ENCODE data around the gene ZNF350. TPM values are rescaled to one million over a fixed set of nuclear protein-coding genes. Genes with fewer than 3 reads are reported as not detected.
"Not testable (repeated sequence)": the region's sequence is repeated elsewhere in the genome, so short reads cannot be mapped to it uniquely, and the experiment has no call there.

Gene ZNF350
- total RNA-seq, 1 experiment from 2014 or later, result 7.0 TPM

DNA sequence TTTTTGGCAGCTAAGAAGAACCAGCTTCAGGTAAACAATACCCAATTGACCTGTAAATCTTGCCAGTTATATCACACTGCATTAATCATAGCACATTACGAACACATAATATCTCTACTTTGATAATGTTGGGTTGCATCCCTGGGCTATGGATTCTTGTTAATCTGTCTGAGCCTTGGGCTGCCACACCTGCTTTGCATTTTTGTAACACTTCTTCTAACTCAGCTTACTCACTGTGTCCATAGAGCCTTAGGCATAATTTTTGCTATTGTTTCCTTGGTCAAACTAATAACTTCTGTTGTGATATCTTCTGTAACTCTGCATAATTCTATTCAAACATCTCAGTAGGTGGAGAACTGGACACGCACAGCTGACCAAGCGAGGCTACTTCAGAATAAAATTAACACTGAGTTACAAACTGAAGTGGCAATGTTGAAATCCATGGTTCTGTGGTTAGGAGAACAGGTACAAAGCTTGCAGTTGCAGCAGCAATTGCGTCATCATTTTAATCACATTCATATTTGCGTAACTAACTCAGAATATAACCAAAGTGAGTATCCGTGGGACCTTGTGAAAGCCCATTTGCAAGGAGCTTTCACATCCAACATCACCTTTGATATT, 6.4 kb downstream of the ZNF350 start:
- ChIA-PET CTCF (interaction anchor here (0.9 kb wide), 1 partner anchor 168 kb away, joined by 3 read pairs; no protein-coding TSS in a partner anchor), POLR2A (interaction anchor here (0.6 to 2.2 kb wide), 7 partner anchors 10 to 755 kb away, joined by 3 to 7 read pairs (median 3); partner anchors contain the start of gene ZNF432)
- peaks cover 6% of the 10 kb centered on the region for H3K36me3 Mint-ChIP-seq (ENCODE audit: insufficient read depth, unreplicated experiment)
- peak; percentile 50 for DNase-seq (ENCODE audit: unreplicated experiment)
- intact Hi-C loops (cut with micrococcal nuclease), result no loop called here
- no peaks in the 10 kb centered on the region for H3K27me3 Mint-ChIP-seq (ENCODE audit: insufficient read depth, unreplicated experiment)
- H3K4me3 Mint-ChIP-seq (ENCODE audit: unreplicated experiment), result no peak overlapping the region
- H3K4me1 Mint-ChIP-seq (ENCODE audit: insufficient read depth, unreplicated experiment), result peaks cover 5% of the 10 kb centered on the region
- peaks cover 20% of the 10 kb centered on the region for H3K9me3 Mint-ChIP-seq (ENCODE audit: unreplicated experiment)
- BruUV-seq (replicated peaks), result no TSS peak
- TF ChIP-seq, protein P1, sequence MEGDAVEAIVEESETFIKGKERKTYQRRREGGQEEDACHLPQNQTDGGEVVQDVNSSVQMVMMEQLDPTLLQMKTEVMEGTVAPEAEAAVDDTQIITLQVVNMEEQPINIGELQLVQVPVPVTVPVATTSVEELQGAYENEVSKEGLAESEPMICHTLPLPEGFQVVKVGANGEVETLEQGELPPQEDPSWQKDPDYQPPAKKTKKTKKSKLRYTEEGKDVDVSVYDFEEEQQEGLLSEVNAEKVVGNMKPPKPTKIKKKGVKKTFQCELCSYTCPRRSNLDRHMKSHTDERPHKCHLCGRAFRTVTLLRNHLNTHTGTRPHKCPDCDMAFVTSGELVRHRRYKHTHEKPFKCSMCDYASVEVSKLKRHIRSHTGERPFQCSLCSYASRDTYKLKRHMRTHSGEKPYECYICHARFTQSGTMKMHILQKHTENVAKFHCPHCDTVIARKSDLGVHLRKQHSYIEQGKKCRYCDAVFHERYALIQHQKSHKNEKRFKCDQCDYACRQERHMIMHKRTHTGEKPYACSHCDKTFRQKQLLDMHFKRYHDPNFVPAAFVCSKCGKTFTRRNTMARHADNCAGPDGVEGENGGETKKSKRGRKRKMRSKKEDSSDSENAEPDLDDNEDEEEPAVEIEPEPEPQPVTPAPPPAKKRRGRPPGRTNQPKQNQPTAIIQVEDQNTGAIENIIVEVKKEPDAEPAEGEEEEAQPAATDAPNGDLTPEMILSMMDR (IDR thresholded peaks at IDR 0.05; ENCODE audit: unreplicated experiment), result no peak
- no peak overlapping the region for H3K27ac Mint-ChIP-seq (ENCODE audit: low read depth, unreplicated experiment)

DNA sequence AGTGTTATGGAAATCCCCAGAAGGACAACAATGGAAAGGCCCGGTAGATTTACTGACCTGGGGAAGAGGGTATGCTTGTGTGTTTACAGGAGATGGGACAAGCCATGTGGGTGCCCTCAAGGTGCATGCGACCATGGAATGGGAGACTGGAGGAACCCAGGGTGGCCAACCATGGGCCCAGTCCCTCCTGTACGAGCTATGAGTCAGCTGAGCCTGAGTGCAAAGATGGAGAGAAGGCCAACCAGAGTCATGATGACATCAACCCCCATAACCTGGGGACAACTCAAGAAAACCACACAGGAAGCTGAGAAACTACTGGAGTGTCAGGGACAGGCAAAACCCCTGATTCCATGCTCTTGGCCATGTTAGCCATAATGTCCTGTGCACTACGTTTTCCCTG, 7.8 kb downstream of the ZNF350 start:
- TF ChIP-seq, protein P1 (IDR thresholded peaks at IDR 0.05; ENCODE audit: unreplicated experiment), result no peak
- H3K4me3 Mint-ChIP-seq (ENCODE audit: unreplicated experiment), result no peak overlapping the region
- no peak for DNase-seq (ENCODE audit: unreplicated experiment)
- H3K27me3 Mint-ChIP-seq (ENCODE audit: insufficient read depth, unreplicated experiment), result no peaks in the 10 kb centered on the region
- H3K36me3 Mint-ChIP-seq (ENCODE audit: insufficient read depth, unreplicated experiment), result peaks cover 15% of the 10 kb centered on the region
- no peak overlapping the region for H3K27ac Mint-ChIP-seq (ENCODE audit: low read depth, unreplicated experiment)
- ChIA-PET CTCF (no interaction called here), POLR2A (interaction anchor here (1.4 to 2.2 kb wide), 2 partner anchors 50 to 52 kb away, joined by 4 to 7 read pairs; no protein-coding TSS in a partner anchor)
- BruUV-seq (replicated peaks), result no TSS peak
- peaks cover 5% of the 10 kb centered on the region for H3K4me1 Mint-ChIP-seq (ENCODE audit: insufficient read depth, unreplicated experiment)
- intact Hi-C loops (cut with micrococcal nuclease), result no loop called here
- peaks cover 20% of the 10 kb centered on the region for H3K9me3 Mint-ChIP-seq (ENCODE audit: unreplicated experiment)

DNA sequence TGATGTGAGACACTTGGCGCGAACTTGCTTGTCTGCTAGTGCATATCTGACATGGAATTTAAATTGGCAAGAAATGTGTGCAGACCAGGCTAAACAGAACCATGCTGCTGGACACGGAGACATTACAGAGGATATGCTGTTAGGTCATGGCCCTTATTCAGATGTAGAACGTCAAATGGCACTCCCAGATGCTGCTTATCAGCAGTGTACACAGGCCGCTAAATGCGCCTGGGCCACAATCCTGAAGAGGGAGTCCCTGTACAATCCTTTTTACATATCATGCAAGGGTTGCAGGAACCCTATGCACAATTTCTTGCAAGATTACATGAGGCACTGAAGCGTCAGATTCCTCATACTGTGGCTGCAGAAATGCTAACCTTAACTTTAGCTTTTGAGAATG, 9.3 kb downstream of the ZNF350 start:
- Mint-ChIP-seq H3K36me3 (ENCODE audit: insufficient read depth, unreplicated experiment) (peaks cover 31% of the 10 kb centered on the region), H3K4me3 (ENCODE audit: unreplicated experiment) (no peak overlapping the region), H3K4me1 (ENCODE audit: insufficient read depth, unreplicated experiment) (peaks cover 5% of the 10 kb centered on the region), H3K9me3 (ENCODE audit: unreplicated experiment) (peaks cover 14% of the 10 kb centered on the region), H3K27ac (ENCODE audit: low read depth, unreplicated experiment) (no peak overlapping the region), H3K27me3 (ENCODE audit: insufficient read depth, unreplicated experiment) (no peaks in the 10 kb centered on the region)
- ChIA-PET CTCF (interaction anchor here (1.2 kb wide), 1 partner anchor 168 kb away, joined by 3 read pairs; no protein-coding TSS in a partner anchor), POLR2A (no interaction called here)
- intact Hi-C loops (cut with micrococcal nuclease), result no loop called here
- no TSS peak for BruUV-seq (replicated peaks)
- DNase-seq (ENCODE audit: unreplicated experiment), result no peak
- TF ChIP-seq, protein P1 (IDR thresholded peaks at IDR 0.05; ENCODE audit: unreplicated experiment), result no peak

DNA sequence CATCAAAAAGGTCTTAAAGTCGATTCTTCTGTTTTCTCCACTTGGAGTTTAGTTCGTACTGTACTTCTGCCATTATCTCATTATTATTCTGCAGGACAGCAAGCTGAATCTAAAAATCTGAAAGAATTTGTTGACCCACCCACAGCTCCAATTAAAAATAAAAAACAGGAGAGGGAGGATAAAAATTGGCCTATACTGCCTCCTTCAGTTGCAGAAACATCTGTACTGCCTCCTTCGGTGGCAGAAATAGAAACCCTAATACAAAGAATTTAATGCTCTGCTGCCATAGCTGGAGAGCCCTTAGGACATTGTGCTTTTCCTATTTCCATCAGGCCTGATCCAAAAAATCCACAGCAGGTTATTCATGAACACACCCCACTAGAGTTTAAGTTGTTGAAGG, 9.8 kb downstream of the ZNF350 start:
- DNase-seq (ENCODE audit: unreplicated experiment), result no peak
- intact Hi-C loops (cut with micrococcal nuclease), result no loop called here
- H3K36me3 Mint-ChIP-seq (ENCODE audit: insufficient read depth, unreplicated experiment), result peaks cover 36% of the 10 kb centered on the region
- no peak overlapping the region for H3K27ac Mint-ChIP-seq (ENCODE audit: low read depth, unreplicated experiment)
- no peak overlapping the region for H3K4me3 Mint-ChIP-seq (ENCODE audit: unreplicated experiment)
- no TSS peak for BruUV-seq (replicated peaks)
- H3K4me1 Mint-ChIP-seq (ENCODE audit: insufficient read depth, unreplicated experiment), result peaks cover 5% of the 10 kb centered on the region
- CTCF ChIA-PET, result interaction anchor here (1.2 kb wide), 1 partner anchor 168 kb away, joined by 3 read pairs; no protein-coding TSS in a partner anchor
- TF ChIP-seq, protein P1 (IDR thresholded peaks at IDR 0.05; ENCODE audit: unreplicated experiment), result no peak
- H3K9me3 Mint-ChIP-seq (ENCODE audit: unreplicated experiment), result peaks cover 18% of the 10 kb centered on the region
- POLR2A ChIA-PET, result no interaction called here
- H3K27me3 Mint-ChIP-seq (ENCODE audit: insufficient read depth, unreplicated experiment), result no peaks in the 10 kb centered on the region

DNA sequence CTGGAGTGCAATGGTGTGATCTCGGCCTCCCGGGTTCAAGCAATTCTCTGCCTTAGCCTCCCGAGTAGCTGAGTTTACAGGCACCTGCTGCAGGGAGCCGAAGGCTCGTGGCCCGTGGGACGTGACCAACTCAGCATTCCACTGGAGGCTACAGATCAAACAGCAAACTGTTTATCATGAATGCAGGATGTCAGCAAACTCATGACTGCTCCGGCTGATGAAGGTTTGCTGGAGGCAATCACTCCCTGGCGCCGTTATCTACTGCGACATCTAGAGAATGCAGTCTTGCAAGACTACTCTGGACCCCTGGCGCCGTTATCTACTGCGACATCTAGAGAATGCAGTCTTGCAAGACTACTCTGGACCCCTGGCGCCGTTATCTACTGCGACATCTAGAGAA, 10.9 kb downstream of the ZNF350 start:
- POLR2A ChIA-PET; H3K27ac Mint-ChIP-seq (ENCODE audit: low read depth, unreplicated experiment); H3K4me3 Mint-ChIP-seq (ENCODE audit: unreplicated experiment); H3K27me3 Mint-ChIP-seq (ENCODE audit: insufficient read depth, unreplicated experiment); BruUV-seq (replicated peaks); intact Hi-C loops (cut with micrococcal nuclease); DNase-seq (ENCODE audit: unreplicated experiment); CTCF ChIA-PET; H3K4me1 Mint-ChIP-seq (ENCODE audit: insufficient read depth, unreplicated experiment): not testable (repeated sequence)
- Mint-ChIP-seq H3K9me3 (ENCODE audit: unreplicated experiment) (peaks cover 24% of the 10 kb centered on the region), H3K36me3 (ENCODE audit: insufficient read depth, unreplicated experiment) (peaks cover 42% of the 10 kb centered on the region)

Measured in MCF 10A (cell line).